ENCODE measurements around the gene MCTP1.

The MCTP1 gene

GRCh38 chr5:94771742-94772141, 513.2 kb downstream of the MCTP1 start:
- DNase-seq (ENCODE audit: low read depth, low spot score), result no peak

GRCh38 chr5:94769996-94770395, 514.9 kb downstream of the MCTP1 start:
- no peak for DNase-seq (ENCODE audit: low read depth, low spot score)

GRCh38 chr5:94761786-94762185, 523.1 kb downstream of the MCTP1 start:
- no peak for DNase-seq (ENCODE audit: low read depth, low spot score)

- DNase-seq (ENCODE audit: low read depth, low spot score), result no peak
Measured at GRCh38 chr5:94761055-94761454, 523.8 kb downstream of the MCTP1 start.

- DNase-seq (ENCODE audit: low read depth, low spot score), result no peak
Measured at GRCh38 chr5:94759961-94760360, 524.9 kb downstream of the MCTP1 start.

- DNase-seq (ENCODE audit: low read depth, low spot score), result no peak
Measured at GRCh38 chr5:94759022-94759421, 525.9 kb downstream of the MCTP1 start.

- no peak for DNase-seq (ENCODE audit: low read depth, low spot score)
Measured at GRCh38 chr5:94754824-94755223, 530.1 kb downstream of the MCTP1 start.

GRCh38 chr5:94751460-94751859, 533.4 kb downstream of the MCTP1 start:
- DNase-seq (ENCODE audit: low read depth, low spot score), result no peak

- no peak for DNase-seq (ENCODE audit: low read depth, low spot score)
Measured at GRCh38 chr5:94750681-94751080, 534.2 kb downstream of the MCTP1 start.

GRCh38 chr5:94749042-94749441, 535.9 kb downstream of the MCTP1 start:
- no peak for DNase-seq (ENCODE audit: low read depth, low spot score)

- DNase-seq (ENCODE audit: low read depth, low spot score), result no peak
Measured at GRCh38 chr5:94748212-94748611, 536.7 kb downstream of the MCTP1 start.

- DNase-seq (ENCODE audit: low read depth, low spot score), result no peak
Measured at GRCh38 chr5:94747371-94747770, 537.5 kb downstream of the MCTP1 start.

- no peak for DNase-seq (ENCODE audit: low read depth, low spot score)
Measured at GRCh38 chr5:94746731-94747124, 538.2 kb downstream of the MCTP1 start.

- DNase-seq (ENCODE audit: low read depth, low spot score), result no peak
Measured at GRCh38 chr5:94745786-94746730, 538.8 kb downstream of the MCTP1 start.

GRCh38 chr5:94744906-94745305, 540.0 kb downstream of the MCTP1 start:
- DNase-seq (ENCODE audit: low read depth, low spot score), result no peak

GRCh38 chr5:94742852-94743251, 542.0 kb downstream of the MCTP1 start:
- no peak for DNase-seq (ENCODE audit: low read depth, low spot score)

GRCh38 chr5:94740286-94740685, 544.6 kb downstream of the MCTP1 start:
- DNase-seq (ENCODE audit: low read depth, low spot score), result no peak

GRCh38 chr5:94736498-94736897, 548.4 kb downstream of the MCTP1 start:
- no peak for DNase-seq (ENCODE audit: low read depth, low spot score)

GRCh38 chr5:94731471-94731870, 553.4 kb downstream of the MCTP1 start:
- no peak for DNase-seq (ENCODE audit: low read depth, low spot score)

- DNase-seq (ENCODE audit: low read depth, low spot score), result no peak
Measured at GRCh38 chr5:94725142-94725541, 559.8 kb downstream of the MCTP1 start.

GRCh38 chr5:94715768-94716167, 569.1 kb downstream of the MCTP1 start:
- DNase-seq (ENCODE audit: low read depth, low spot score), result no peak

- no peak for DNase-seq (ENCODE audit: low read depth, low spot score)
Measured at GRCh38 chr5:94711785-94712184, 573.1 kb downstream of the MCTP1 start.

GRCh38 chr5:94709277-94709676, 575.6 kb downstream of the MCTP1 start:
- no peak for DNase-seq (ENCODE audit: low read depth, low spot score)

- DNase-seq (ENCODE audit: low read depth, low spot score), result peak; percentile 54
Measured at GRCh38 chr5:94707359-94707758, 577.5 kb downstream of the MCTP1 start.

Data from smooth muscle cell of the brain vasculature (primary cell).